ENCODE data around the gene MACROH2A1.

MACROH2A1 gene

GRCh38 chr5:135324897-135325650, 74.0 kb downstream of the MACROH2A1 start:
- H3K4me3 ChIP-seq (ENCODE audit: low read depth, low read length): no peak overlapping the region
- no peak for DNase-seq (ENCODE audit: low read depth)
- no peak for TF ChIP-seq MYC (IDR thresholded peaks at IDR 0.05; ENCODE audit: low read depth, low read length)
- TF ChIP-seq POLR2A (IDR thresholded peaks at IDR 0.05; ENCODE audit: extremely low read depth, insufficient read length): no peak
- no peak for TF ChIP-seq CTCF (IDR thresholded peaks at IDR 0.05; ENCODE audit: low read depth, low read length)
- TF ChIP-seq MAX (IDR thresholded peaks at IDR 0.05; ENCODE audit: low read depth, low read length): no peak

GRCh38 chr5:135324160-135324559, 74.9 kb downstream of the MACROH2A1 start:
- no peak overlapping the region for H3K4me3 ChIP-seq (ENCODE audit: low read depth, low read length)
- TF ChIP-seq POLR2A (IDR thresholded peaks at IDR 0.05; ENCODE audit: extremely low read depth, insufficient read length) (no peak), CTCF (IDR thresholded peaks at IDR 0.05; ENCODE audit: low read depth, low read length) (no peak), MYC (IDR thresholded peaks at IDR 0.05; ENCODE audit: low read depth, low read length) (no peak), MAX (IDR thresholded peaks at IDR 0.05; ENCODE audit: low read depth, low read length) (no peak)
- no peak for DNase-seq (ENCODE audit: low read depth)

- DNase-seq (ENCODE audit: low read depth): no peak
- H3K4me3 ChIP-seq (ENCODE audit: low read depth, low read length): no peak overlapping the region
- no peak for TF ChIP-seq MYC (IDR thresholded peaks at IDR 0.05; ENCODE audit: low read depth, low read length)
- TF ChIP-seq POLR2A (IDR thresholded peaks at IDR 0.05; ENCODE audit: extremely low read depth, insufficient read length): no peak
- no peak for TF ChIP-seq MAX (IDR thresholded peaks at IDR 0.05; ENCODE audit: low read depth, low read length)
- no peak for TF ChIP-seq CTCF (IDR thresholded peaks at IDR 0.05; ENCODE audit: low read depth, low read length)
Observed at GRCh38 chr5:135323701-135324132, 75.3 kb downstream of the MACROH2A1 start.

- no peak for DNase-seq (ENCODE audit: low read depth)
- no peak overlapping the region for H3K4me3 ChIP-seq (ENCODE audit: low read depth, low read length)
- no peak for TF ChIP-seq CTCF (IDR thresholded peaks at IDR 0.05; ENCODE audit: low read depth, low read length)
- TF ChIP-seq POLR2A (IDR thresholded peaks at IDR 0.05; ENCODE audit: extremely low read depth, insufficient read length): no peak
- TF ChIP-seq MAX (IDR thresholded peaks at IDR 0.05; ENCODE audit: low read depth, low read length): no peak
- TF ChIP-seq MYC (IDR thresholded peaks at IDR 0.05; ENCODE audit: low read depth, low read length): no peak
Observed at GRCh38 chr5:135323227-135323626, 75.8 kb downstream of the MACROH2A1 start.

- TF ChIP-seq POLR2A (IDR thresholded peaks at IDR 0.05; ENCODE audit: extremely low read depth, insufficient read length): no peak
- TF ChIP-seq MAX (IDR thresholded peaks at IDR 0.05; ENCODE audit: low read depth, low read length): no peak
- TF ChIP-seq MYC (IDR thresholded peaks at IDR 0.05; ENCODE audit: low read depth, low read length): no peak
- TF ChIP-seq CTCF (IDR thresholded peaks at IDR 0.05; ENCODE audit: low read depth, low read length): no peak
- DNase-seq (ENCODE audit: low read depth): peak; percentile 17
Observed at GRCh38 chr5:135322744-135323143, 76.3 kb downstream of the MACROH2A1 start.

More at GRCh38 chr5:135322744-135323143, 76.3 kb downstream of the MACROH2A1 start:
- no peak overlapping the region for H3K4me3 ChIP-seq (ENCODE audit: low read depth, low read length)

All from NB4 (cell line).